Hepatocyte (in vitro differentiated cells): ENCODE data around the gene SLC13A3.

Source experiments
- EZH2phosphoT487 ChIP-seq: fragments of 200-600 bp; sonication (generic); IDR thresholded peaks from one replicate; pipeline ENCODE4 v1.6.1; 2018; ENCODE audit warnings: antibody characterized with exemption, mild to moderate bottlenecking, low read depth, moderate library complexity; ENCODE audit not compliant: unreplicated experiment, severe bottlenecking
- TF ChIP-seq, protein P1 (sequence below): fragments of 200-600 bp; sonication (generic); IDR thresholded peaks from 2 replicates; pipeline ENCODE4 v1.5.1; 2016; ENCODE audit warnings: antibody characterized with exemption, mild to moderate bottlenecking; ENCODE audit not compliant: poor library complexity

DNA sequence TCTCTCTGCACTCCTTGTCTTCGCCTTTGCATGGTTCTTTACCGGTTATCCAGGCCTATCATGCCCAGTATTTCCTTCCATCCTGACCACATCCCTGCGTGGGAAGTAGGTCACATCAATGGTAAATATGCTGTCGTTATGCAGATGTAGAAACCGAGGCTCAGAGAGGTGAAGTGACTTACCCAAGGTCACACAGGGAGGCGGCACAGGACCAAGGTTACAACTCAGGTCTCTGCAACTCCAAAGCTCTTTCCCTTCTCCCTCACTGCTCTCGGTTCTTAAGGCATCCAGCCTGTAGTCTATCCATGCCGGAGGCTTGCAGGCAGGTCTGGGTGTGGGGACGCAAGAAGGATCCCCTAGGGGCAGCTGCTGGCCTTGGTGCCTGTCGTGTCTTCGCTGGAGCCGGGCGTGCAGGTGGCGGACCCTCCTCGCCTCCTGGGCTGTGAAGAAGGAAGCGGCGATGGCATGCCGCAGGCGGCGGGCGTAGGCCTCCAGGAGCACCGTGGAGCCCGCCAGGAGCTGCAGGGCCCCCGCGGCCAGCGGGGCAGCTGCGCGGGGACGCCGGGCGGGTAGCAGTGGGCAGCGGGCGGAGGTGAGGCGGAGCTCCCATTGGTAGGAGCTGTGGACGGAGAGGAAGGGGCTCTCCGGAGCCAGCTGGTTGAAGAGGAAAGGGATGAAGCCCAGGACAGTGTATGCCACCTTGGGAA is 109.9 kb downstream of the SLC13A3 start:
- TF ChIP-seq, protein P1, sequence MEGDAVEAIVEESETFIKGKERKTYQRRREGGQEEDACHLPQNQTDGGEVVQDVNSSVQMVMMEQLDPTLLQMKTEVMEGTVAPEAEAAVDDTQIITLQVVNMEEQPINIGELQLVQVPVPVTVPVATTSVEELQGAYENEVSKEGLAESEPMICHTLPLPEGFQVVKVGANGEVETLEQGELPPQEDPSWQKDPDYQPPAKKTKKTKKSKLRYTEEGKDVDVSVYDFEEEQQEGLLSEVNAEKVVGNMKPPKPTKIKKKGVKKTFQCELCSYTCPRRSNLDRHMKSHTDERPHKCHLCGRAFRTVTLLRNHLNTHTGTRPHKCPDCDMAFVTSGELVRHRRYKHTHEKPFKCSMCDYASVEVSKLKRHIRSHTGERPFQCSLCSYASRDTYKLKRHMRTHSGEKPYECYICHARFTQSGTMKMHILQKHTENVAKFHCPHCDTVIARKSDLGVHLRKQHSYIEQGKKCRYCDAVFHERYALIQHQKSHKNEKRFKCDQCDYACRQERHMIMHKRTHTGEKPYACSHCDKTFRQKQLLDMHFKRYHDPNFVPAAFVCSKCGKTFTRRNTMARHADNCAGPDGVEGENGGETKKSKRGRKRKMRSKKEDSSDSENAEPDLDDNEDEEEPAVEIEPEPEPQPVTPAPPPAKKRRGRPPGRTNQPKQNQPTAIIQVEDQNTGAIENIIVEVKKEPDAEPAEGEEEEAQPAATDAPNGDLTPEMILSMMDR: no peak
- TF ChIP-seq EZH2phosphoT487: no peak
